HepG2 (cell line): ENCODE results near the gene TK1. TPM values are rescaled to one million over a fixed set of nuclear protein-coding genes. Genes with fewer than 3 reads are reported as not detected.

Experiments used
- ATM ChIP-seq: fragments of 450-650 bp; IDR thresholded peaks from 2 replicates; pipeline ENCODE4 v1.7.1; 2017; ENCODE audit warnings: mild to moderate bottlenecking, borderline replicate concordance
- CBX1 ChIP-seq: IDR thresholded peaks from one replicate; pipeline ENCODE4 v1.6.1; 2016; ENCODE audit warnings: antibody characterized with exemption, low read depth
- HMG20B ChIP-seq: conservative IDR thresholded peaks from 2 replicates; pipeline ENCODE4 v1.6.1; 2016; ENCODE audit warnings: missing genetic modification reagents, missing compliant biosample characterization
- HNF4A ChIP-seq: sonication (generic); formaldehyde crosslinking; IDR thresholded peaks from 2 replicates; pipeline ENCODE4 v1.4.0; 2020; ENCODE audit warnings: missing genetic modification reagents
- IKZF4 ChIP-seq: sonication (generic); formaldehyde crosslinking; IDR thresholded peaks from 2 replicates; pipeline ENCODE4 v1.5.1; 2020; ENCODE audit warnings: borderline replicate concordance, mild to moderate bottlenecking, low read depth, missing genetic modification reagents; ENCODE audit errors: not compliant biosample characterization
- IRF2 ChIP-seq: IDR thresholded peaks from 2 replicates; pipeline ENCODE4 v1.6.1; 2018; ENCODE audit warnings: missing genetic modification reagents, missing compliant biosample characterization
- NR3C1 ChIP-seq: sonication (generic); formaldehyde crosslinking; IDR thresholded peaks from 2 replicates; pipeline ENCODE4 v1.4.0; 2020; ENCODE audit warnings: missing genetic modification reagents
- RORA ChIP-seq: sonication (generic); formaldehyde crosslinking; IDR thresholded peaks from 2 replicates; pipeline ENCODE4 v1.5.0; 2020; ENCODE audit warnings: mild to moderate bottlenecking, missing genetic modification reagents, moderate library complexity
- SYNCRIP ChIP-seq: fragments of 200-400 bp; formaldehyde crosslinking; IDR thresholded peaks from 2 replicates; pipeline ENCODE4 v1.6.1; 2018; ENCODE audit warnings: mild to moderate bottlenecking, low read depth, low read length; ENCODE audit not compliant: insufficient read depth
- TBX3 ChIP-seq: fragments of 450-650 bp; IDR thresholded peaks from 2 replicates; pipeline ENCODE4 v1.6.1; 2017; ENCODE audit warnings: antibody characterized with exemption, mild to moderate bottlenecking, inconsistent platforms, borderline replicate concordance
- ZNF383 ChIP-seq: sonication (generic); formaldehyde crosslinking; IDR thresholded peaks from 2 replicates; pipeline ENCODE4 v1.4.0; 2020; ENCODE audit warnings: missing genetic modification reagents, mild to moderate bottlenecking, borderline replicate concordance
- ZNF430 ChIP-seq: sonication (generic); formaldehyde crosslinking; IDR thresholded peaks from 2 replicates; pipeline ENCODE4 v1.9.0; 2021; ENCODE audit warnings: mild to moderate bottlenecking, missing genetic modification reagents
- ZNF703 ChIP-seq: sonication (generic); formaldehyde crosslinking; IDR thresholded peaks from 2 replicates; pipeline ENCODE4 v1.5.1; 2020; ENCODE audit warnings: missing genetic modification reagents, mild to moderate bottlenecking, moderate library complexity, borderline replicate concordance
- ZNF737 ChIP-seq: sonication (generic); formaldehyde crosslinking; IDR thresholded peaks from 2 replicates; pipeline ENCODE4 v1.5.0; 2020; ENCODE audit warnings: missing genetic modification reagents, mild to moderate bottlenecking, borderline replicate concordance
- ZSCAN30 ChIP-seq: sonication (generic); formaldehyde crosslinking; IDR thresholded peaks from 2 replicates; pipeline ENCODE4 v1.5.0; 2020; ENCODE audit warnings: mild to moderate bottlenecking, missing genetic modification reagents
- polyA plus RNA-seq, 8 experiments: library from polyadenylated mRNA; depleted of rRNA in 3 of 8; stranded (reverse) in 7 of 8; unstranded in 1 of 8; fragments of >200 nt; fragmentation: Illumina TruSeq in 4 of 8; extraction: Trizol in 4 of 8; gene quantifications; 2 replicates each; pipeline versions ENCODE4 v1.2.1 to v1.2.3, GENCODE V29; 2011 to 2016; ENCODE audit warnings: low read depth in 4 of 8, missing spikeins in 1 of 8, mixed read lengths in 1 of 8; ENCODE audit not compliant: insufficient read depth in 1 of 8
- total RNA-seq, 5 experiments: library from RNA; depleted of rRNA; stranded (reverse); fragments of >200 nt; fragmentation: Illumina TruSeq; extraction: Trizol; gene quantifications; 2 replicates each; pipeline ENCODE4 v1.2.3, GENCODE V29; 2016; ENCODE audit warnings: low read depth in 1 of 5
- TF ChIP-seq, protein P1 (sequence below), 2 experiments: sonication (generic) in 1 of 2; formaldehyde crosslinking in 1 of 2; IDR thresholded peaks; 2 replicates each; pipeline versions ENCODE4 v1.4.0 to v1.6.1; 2018 to 2020; ENCODE audit warnings: missing genetic modification reagents in 2 of 2, borderline replicate concordance in 1 of 2, low read depth in 1 of 2, mild to moderate bottlenecking in 1 of 2, missing biosample characterization in 1 of 2
- TF ChIP-seq, protein P2 (sequence below): IDR thresholded peaks from 2 replicates; pipeline ENCODE4 v1.4.0; 2020; ENCODE audit warnings: mild to moderate bottlenecking, missing genetic modification reagents
- TF ChIP-seq, protein P3 (sequence below): sonication (generic); formaldehyde crosslinking; conservative IDR thresholded peaks from 2 replicates; pipeline ENCODE4 v1.8.0; 2022; ENCODE audit warnings: low read depth, missing genetic modification reagents
- TF ChIP-seq, protein P4 (sequence below): IDR thresholded peaks from 2 replicates; pipeline ENCODE4 v1.6.1; 2016

The TK1 gene
- total and polyA plus RNA-seq, 2 of the 13 experiments (the other 11 are each of a cell fraction or from before 2014, with no cell fraction given): 45.0 to 96.0 TPM

DNA sequence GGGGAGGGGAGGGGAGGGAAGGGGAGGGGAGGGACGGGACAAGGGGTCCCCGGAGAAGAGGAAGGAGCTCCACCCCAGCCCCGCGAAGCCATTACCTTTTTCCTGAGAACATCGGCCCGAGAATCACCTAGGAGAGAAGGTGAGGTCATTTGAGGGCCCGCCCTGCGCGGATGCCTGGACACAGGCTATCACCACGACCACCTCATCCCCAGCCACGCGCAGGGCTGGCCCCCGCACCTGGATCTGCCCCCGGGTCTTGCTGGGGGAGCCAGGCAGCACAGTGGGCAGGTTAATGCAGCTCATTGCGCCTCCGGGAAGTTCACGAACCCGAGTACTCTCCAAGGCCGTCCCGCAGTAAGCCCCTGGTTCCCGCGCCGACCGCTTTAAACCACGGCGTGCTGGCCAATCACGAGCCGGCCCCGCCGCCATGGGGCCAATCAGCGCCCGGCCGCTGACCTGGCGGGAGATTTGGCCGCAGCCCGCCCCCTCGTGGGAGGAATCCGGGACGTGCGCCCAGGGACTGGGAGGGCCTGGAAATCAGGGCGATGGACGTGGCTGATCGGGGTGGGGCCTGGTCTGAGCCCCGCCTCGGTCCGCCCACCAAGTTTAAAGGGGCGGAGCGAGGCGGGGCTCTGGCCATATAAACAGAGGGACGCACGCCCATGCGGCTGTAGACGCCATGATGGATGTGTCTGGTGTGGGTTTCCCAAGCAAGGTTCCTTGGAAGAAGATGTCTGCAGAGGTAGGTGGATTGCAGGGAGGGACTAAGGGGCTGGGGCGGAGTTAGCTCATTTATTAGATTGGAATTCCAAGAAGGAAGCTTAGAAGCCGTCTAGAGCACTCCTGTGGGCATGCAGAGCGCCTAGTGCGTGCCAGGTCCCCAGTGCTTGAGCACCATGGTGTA lies at the start of gene TK1, which contains the start of gene AFMID (continued):
- TF ChIP-seq SYNCRIP: no peak
- TF ChIP-seq, protein P1, sequence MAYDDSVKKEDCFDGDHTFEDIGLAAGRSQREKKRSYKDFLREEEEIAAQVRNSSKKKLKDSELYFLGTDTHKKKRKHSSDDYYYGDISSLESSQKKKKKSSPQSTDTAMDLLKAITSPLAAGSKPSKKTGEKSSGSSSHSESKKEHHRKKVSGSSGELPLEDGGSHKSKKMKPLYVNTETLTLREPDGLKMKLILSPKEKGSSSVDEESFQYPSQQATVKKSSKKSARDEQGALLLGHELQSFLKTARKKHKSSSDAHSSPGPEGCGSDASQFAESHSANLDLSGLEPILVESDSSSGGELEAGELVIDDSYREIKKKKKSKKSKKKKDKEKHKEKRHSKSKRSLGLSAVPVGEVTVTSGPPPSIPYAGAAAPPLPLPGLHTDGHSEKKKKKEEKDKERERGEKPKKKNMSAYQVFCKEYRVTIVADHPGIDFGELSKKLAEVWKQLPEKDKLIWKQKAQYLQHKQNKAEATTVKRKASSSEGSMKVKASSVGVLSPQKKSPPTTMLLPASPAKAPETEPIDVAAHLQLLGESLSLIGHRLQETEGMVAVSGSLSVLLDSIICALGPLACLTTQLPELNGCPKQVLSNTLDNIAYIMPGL (CRISPR knock-in tag; IDR thresholded peaks at IDR 0.05; ENCODE audit: borderline replicate concordance in 1 of 2, low read depth in 1 of 2): peak; percentile 70 to 87; a peak in 3 of 4 replicates
- TF ChIP-seq ATM: no peak
- no peak for TF ChIP-seq ZNF737 (CRISPR knock-in tag)
- TF ChIP-seq ZNF703: 0 out of 2 replicates have a peak, but pooled peaks have one; percentile 5
- no peak for TF ChIP-seq CBX1
- TF ChIP-seq, protein P2, sequence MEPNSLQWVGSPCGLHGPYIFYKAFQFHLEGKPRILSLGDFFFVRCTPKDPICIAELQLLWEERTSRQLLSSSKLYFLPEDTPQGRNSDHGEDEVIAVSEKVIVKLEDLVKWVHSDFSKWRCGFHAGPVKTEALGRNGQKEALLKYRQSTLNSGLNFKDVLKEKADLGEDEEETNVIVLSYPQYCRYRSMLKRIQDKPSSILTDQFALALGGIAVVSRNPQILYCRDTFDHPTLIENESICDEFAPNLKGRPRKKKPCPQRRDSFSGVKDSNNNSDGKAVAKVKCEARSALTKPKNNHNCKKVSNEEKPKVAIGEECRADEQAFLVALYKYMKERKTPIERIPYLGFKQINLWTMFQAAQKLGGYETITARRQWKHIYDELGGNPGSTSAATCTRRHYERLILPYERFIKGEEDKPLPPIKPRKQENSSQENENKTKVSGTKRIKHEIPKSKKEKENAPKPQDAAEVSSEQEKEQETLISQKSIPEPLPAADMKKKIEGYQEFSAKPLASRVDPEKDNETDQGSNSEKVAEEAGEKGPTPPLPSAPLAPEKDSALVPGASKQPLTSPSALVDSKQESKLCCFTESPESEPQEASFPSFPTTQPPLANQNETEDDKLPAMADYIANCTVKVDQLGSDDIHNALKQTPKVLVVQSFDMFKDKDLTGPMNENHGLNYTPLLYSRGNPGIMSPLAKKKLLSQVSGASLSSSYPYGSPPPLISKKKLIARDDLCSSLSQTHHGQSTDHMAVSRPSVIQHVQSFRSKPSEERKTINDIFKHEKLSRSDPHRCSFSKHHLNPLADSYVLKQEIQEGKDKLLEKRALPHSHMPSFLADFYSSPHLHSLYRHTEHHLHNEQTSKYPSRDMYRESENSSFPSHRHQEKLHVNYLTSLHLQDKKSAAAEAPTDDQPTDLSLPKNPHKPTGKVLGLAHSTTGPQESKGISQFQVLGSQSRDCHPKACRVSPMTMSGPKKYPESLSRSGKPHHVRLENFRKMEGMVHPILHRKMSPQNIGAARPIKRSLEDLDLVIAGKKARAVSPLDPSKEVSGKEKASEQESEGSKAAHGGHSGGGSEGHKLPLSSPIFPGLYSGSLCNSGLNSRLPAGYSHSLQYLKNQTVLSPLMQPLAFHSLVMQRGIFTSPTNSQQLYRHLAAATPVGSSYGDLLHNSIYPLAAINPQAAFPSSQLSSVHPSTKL: peak; percentile 65
- peak; percentile 85; the same call in 1 of the 2 replicates for TF ChIP-seq ZSCAN30 (CRISPR knock-in tag)
- TF ChIP-seq IRF2 (CRISPR knock-in tag): peak; percentile 88
- TF ChIP-seq, protein P3, sequence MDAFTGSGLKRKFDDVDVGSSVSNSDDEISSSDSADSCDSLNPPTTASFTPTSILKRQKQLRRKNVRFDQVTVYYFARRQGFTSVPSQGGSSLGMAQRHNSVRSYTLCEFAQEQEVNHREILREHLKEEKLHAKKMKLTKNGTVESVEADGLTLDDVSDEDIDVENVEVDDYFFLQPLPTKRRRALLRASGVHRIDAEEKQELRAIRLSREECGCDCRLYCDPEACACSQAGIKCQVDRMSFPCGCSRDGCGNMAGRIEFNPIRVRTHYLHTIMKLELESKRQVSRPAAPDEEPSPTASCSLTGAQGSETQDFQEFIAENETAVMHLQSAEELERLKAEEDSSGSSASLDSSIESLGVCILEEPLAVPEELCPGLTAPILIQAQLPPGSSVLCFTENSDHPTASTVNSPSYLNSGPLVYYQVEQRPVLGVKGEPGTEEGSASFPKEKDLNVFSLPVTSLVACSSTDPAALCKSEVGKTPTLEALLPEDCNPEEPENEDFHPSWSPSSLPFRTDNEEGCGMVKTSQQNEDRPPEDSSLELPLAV (CRISPR knock-in tag): peak; percentile 99
- no peak for TF ChIP-seq NR3C1
- no peak; the same call in 1 of the 2 replicates for TF ChIP-seq HMG20B (CRISPR knock-in tag)
- peak; percentile 93 for TF ChIP-seq IKZF4 (CRISPR knock-in tag)
- TF ChIP-seq, protein P4, sequence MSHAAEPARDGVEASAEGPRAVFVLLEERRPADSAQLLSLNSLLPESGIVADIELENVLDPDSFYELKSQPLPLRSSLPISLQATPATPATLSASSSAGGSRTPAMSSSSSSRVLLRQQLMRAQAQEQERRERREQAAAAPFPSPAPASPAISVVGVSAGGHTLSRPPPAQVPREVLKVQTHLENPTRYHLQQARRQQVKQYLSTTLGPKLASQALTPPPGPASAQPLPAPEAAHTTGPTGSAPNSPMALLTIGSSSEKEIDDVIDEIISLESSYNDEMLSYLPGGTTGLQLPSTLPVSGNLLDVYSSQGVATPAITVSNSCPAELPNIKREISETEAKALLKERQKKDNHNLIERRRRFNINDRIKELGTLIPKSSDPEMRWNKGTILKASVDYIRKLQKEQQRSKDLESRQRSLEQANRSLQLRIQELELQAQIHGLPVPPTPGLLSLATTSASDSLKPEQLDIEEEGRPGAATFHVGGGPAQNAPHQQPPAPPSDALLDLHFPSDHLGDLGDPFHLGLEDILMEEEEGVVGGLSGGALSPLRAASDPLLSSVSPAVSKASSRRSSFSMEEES (CRISPR knock-in tag): peak; percentile 81
- no peak for TF ChIP-seq TBX3
- TF ChIP-seq ZNF430 (CRISPR knock-in tag): peak; percentile 96
- TF ChIP-seq RORA (CRISPR knock-in tag): no peak
- no peak for TF ChIP-seq ZNF383 (CRISPR knock-in tag)
- TF ChIP-seq HNF4A (CRISPR knock-in tag): 0 out of 2 replicates have a peak, but pooled peaks have one; percentile 27
